ENCODE measurements around the gene SIGLEC5.

GRCh38 chr19:51593969-51594773, 36.0 kb downstream of the SIGLEC5 start:
- TF ChIP-seq, protein P1, sequence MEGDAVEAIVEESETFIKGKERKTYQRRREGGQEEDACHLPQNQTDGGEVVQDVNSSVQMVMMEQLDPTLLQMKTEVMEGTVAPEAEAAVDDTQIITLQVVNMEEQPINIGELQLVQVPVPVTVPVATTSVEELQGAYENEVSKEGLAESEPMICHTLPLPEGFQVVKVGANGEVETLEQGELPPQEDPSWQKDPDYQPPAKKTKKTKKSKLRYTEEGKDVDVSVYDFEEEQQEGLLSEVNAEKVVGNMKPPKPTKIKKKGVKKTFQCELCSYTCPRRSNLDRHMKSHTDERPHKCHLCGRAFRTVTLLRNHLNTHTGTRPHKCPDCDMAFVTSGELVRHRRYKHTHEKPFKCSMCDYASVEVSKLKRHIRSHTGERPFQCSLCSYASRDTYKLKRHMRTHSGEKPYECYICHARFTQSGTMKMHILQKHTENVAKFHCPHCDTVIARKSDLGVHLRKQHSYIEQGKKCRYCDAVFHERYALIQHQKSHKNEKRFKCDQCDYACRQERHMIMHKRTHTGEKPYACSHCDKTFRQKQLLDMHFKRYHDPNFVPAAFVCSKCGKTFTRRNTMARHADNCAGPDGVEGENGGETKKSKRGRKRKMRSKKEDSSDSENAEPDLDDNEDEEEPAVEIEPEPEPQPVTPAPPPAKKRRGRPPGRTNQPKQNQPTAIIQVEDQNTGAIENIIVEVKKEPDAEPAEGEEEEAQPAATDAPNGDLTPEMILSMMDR (conservative IDR thresholded peaks at IDR 0.05; ENCODE audit: low read depth, low read length): no peak
- no peak for TF ChIP-seq EZH2 (IDR thresholded peaks at IDR 0.05; ENCODE audit: borderline replicate concordance, low read depth, low read length, poor library complexity, severe bottlenecking)

Measured in A673 (cell line).